Measurements from ENCODE around the gene TF.
A peak's percentile ranks its signal among the peaks of the same experiment; 100 is the strongest.

TF gene

DNA sequence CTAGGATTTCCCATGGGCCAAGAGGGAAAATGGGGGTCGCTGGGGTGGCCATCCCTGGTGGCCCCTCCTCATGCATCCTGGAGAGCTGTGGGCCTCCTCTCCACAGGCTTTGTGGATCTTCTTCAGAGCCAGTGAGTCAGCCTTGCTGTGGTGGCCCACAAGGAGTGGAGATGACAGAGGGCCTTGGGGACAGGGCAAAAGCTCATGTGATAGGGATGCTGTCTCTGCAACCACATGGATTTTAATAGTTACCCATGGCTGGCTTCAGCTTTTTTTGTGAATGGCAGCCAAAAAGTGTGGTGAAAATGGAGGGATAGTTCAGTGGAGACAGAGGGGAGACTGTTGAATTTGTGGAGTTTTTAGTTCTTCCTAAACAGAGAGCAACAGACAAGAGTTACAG lies 1.2 kb downstream of the TF start:
- DNase-seq (ENCODE audit: low spot score) = no peak

DNA sequence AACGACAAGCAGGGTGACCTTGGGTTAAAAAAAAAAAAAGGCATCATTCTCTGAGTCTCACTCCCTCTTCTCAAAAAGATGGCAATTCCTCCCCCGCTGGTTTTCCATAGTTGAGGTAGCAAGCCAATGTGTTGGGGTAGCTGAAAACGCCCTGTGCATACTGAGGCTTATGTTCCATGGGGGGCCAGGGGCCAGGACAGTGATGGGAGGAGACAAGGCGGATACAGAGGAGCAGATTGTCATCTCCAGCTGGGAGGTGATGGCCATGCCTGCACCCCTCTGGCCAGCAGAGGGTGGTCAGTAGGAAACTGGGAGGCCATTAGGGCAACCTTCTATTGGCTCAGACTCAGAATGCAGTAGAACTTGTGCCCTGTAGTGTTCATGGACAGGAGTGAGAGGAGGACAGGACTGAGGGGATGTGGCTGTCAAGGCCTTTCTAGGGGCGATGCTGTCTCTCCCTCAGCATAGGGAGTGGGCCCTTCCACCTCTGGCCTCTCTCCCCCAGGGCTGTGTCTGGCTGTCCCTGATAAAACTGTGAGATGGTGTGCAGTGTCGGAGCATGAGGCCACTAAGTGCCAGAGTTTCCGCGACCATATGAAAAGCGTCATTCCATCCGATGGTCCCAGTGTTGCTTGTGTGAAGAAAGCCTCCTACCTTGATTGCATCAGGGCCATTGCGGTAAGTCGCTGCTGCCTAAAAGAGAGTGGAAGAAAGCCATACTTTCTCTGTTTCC lies 1.9 kb downstream of the TF start:
- DNase-seq (ENCODE audit: low spot score) = peak; percentile 72

DNA sequence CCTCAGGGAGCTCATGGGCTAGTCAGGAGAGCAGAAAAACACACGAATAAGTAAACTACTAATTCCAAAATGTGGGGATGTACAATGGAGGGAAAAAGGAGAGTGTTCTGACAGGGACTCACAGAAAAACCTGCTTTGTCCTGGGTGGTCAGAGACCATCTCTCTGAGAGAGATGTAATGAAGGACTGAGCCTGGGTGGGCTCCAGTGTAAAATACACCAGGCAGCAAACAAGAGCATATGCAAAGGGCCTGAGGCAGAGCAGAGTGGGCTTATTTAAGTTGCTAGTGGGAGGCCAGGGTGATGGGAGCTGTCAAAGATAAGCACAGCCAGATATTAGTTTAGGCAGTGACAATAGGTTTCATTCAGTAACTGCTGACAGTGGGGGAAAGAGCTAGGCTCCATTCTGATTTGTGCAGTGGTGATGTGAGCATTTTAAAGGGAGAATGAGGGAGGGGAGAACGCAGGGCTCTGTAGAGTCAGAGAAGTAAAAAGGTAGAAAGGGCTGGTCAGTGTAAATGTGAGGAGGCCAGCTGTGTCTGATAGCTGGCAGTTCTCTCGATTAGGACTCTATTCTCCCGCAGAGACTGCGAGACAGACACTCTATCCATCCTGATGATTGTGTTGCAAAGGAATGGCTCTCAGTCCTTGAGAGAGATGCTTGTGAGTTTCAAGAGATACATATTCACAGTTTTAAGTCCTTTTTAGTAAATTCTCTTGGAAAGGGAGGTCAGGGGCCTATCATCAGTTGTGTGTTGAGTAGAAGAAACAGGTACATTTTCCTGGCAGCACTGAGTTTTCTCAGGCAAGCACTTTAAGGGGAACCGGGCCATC lies 3.5 kb downstream of the TF start:
- peak; percentile 56 for DNase-seq (ENCODE audit: low spot score)

DNA sequence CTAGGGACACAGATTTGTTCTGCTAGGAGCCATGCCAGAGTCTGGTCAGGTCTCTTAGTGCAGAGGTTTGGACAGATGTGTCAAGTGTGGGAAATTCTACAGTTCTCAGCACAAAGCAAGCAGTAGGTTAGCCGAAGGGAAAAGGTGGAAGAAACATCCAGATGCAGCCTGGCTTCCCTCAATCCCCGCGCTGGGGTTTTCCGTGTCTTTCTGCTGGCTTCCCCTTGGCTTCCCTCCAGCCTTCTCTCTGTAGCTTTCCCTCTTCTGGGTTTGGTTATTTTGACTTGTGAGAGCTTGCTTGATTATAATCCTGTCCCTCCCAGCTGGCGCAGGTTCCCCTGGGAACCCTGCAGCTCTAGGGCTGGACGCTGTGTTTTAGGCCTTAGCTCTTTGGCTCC lies 4.1 kb downstream of the TF start:
- peak; percentile 51 for DNase-seq (ENCODE audit: low spot score)

DNA sequence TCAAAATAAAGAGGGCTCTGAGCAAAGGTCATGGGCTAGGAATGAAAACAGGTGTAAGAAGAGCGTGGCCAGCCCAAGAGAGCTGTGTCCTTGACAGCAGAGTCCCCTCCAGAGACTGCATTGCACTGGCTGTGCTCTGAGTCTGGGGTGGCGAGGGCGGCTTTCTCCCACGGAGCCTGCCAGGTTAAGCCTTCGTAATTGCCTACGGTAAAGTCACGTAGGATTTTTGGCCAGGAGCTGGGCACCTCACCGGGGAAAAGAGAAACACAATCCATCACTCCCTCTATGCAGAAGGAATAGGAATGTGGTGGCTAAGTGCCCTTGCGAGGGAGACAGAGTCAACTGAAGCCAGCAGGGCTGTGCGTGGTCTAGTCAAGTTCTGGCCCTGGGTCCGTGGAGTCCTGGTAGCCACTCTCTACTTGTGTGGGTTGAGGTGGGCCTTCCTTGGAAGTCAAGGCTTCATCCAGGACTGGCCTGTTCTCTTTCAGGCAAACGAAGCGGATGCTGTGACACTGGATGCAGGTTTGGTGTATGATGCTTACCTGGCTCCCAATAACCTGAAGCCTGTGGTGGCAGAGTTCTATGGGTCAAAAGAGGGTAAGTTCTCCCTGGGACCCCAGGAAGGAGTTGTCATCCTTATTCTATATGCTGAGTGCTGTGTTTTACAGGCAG lies 7.0 kb downstream of the TF start:
- DNase-seq (ENCODE audit: low spot score) = no peak

DNA sequence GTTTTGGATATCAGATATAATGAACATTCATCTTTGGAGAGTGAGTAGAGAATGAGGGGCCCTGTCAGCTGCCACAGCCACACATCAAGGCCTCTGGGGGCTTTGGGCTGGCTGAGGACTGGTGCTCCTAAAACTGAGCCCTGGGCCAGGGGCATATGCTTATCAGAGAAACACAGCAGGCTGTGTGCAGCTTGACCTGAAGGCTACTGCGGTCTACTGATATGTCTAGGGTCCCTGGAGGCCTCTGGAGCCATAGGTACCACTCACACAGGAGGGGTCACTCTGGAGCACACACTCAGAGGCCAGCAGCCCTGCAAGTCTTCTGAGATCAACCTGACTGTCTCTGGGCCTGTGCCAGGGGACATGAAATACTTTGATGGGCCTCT lies 7.6 kb downstream of the TF start:
- no peak for DNase-seq (ENCODE audit: low spot score)

DNA sequence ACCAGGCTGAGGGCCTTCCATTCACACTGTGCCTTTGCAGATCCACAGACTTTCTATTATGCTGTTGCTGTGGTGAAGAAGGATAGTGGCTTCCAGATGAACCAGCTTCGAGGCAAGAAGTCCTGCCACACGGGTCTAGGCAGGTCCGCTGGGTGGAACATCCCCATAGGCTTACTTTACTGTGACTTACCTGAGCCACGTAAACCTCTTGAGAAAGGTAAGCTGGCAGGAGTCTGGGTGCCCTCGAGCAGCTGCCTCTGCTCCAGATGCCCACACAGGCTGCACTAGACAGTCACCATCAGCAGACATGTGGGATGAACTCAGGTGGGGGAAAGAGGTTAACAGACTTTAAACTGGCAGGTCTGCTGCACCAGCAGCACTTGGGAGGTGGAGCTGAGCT lies 8.3 kb downstream of the TF start:
- no peak for DNase-seq (ENCODE audit: low spot score)

DNA sequence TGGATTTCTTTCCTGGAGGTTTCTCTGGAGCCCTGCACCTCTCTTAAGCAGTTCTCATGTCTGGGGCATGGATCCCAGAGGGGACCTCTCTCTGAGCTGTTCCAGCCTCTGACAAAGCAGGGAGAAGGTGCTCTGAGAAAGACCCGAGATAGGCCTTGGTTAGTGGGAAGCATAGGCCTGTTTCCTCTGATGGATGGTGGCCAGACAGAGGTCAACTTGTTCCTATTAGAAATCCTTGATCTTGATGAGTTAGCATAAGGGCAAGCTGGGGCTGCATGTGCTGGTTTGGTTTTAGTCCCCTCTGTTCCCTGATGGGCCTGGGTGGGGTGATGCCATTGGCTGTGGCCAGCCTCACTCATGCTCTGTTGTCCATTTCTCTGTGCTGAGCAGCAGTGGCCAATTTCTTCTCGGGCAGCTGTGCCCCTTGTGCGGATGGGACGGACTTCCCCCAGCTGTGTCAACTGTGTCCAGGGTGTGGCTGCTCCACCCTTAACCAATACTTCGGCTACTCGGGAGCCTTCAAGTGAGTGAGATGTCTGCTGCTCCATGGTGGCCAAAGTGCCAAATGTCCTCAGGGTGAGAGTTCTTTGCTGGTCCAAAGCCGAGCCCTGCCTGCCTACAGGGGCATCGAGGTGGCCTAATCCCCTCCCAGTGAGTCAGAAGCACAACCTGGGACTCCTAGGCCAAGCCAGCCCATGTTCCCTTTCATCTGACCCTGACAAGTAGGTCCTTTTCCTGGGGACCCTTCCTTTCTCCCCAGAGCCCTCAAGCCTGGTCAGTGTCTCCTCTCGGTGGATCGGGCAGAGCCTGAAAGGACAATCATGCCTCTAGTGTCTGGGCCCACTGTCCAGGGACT lies 9.0 kb downstream of the TF start:
- no peak for DNase-seq (ENCODE audit: low spot score)

DNA sequence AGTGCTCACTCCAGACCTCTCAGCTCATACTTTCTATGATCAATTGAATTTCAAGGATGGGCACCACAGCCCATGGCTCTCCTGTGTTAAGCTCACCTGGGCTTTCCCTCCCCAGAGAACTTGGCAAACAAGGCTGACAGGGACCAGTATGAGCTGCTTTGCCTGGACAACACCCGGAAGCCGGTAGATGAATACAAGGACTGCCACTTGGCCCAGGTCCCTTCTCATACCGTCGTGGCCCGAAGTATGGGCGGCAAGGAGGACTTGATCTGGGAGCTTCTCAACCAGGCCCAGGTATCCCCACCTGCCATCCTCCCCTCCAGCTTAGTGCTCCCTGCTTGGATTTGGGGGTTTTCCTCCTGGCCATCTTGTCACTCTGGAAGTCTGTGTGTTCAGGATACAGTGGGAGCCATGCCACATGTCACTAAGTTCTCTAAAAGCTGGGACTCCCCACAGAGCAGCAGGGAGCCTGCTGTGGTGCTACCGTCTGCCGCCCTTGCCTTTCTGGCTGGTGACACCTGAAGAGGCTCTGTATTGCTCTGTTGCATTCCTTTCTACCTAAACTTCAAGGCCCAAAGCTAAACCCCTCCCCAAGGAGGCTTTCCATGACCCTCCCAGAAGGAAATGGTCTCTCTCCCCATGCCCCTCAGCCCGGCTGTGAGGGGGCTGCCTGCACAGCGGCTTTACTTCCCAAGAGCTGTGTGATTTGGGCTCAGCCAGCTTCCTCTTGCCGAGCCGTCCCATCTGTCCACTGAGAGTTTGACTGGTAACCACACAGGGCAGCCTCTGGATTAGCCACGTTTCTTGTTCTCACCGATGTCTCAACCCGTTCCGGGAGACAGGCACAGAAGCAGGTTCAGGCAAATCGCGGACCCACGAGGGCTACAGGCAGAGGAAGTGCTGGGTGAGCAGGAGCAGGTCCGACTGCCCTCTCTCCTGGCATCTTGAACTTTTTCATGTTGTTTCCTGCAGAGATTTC lies 10.8 kb downstream of the TF start:
- DNase-seq (ENCODE audit: low spot score) = no peak

DNA sequence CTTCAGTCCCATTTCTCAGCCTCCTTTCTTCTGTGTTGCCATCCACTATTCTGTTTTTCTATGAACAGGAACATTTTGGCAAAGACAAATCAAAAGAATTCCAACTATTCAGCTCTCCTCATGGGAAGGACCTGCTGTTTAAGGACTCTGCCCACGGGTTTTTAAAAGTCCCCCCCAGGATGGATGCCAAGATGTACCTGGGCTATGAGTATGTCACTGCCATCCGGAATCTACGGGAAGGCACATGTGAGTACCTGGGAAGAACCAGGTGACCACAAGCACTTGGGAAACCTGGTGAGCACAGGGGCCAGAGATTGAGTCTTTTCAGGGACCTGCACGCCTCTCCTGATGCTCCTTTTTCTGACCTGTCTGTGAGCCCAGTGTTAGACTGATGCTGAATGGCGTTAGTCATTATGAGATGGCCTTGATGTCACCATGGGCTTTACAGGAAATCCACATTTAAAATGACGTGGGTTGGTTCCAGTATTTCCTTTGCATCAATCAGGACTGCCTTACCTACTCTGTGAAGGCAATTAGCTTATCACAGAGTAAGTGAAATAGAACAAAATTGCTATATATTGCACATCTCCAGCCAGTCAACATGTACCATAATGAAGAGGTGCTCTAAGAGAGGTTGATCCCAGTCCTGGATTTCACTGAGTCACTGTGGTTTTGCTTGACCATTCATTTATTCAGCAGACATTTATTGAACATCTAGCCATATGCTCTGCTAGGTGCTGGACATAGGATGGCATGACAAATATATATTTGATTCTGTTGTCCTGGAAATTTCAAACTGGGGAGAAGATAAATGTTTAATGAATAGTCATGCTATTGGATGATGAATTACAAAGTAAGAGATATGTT lies 11.7 kb downstream of the TF start:
- DNase-seq (ENCODE audit: low spot score) = no peak

DNA sequence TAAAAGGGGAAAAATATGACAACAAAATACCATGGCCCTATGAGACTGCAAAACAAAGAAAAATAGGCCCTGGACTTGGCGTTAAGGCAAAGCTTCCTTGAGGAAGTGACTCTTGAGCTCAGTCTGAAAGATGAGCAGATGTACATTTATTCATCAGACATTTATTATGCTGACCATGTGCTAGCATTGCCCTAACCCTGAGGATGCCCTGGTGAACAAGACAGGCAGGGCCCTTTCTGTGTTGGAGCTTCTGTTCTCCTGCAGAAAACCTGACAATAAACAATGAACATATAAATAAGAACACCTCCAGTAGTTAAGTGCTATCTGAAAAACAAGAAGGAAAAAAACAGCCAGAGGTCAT lies 12.4 kb downstream of the TF start:
- DNase-seq (ENCODE audit: low spot score) = no peak

DNA sequence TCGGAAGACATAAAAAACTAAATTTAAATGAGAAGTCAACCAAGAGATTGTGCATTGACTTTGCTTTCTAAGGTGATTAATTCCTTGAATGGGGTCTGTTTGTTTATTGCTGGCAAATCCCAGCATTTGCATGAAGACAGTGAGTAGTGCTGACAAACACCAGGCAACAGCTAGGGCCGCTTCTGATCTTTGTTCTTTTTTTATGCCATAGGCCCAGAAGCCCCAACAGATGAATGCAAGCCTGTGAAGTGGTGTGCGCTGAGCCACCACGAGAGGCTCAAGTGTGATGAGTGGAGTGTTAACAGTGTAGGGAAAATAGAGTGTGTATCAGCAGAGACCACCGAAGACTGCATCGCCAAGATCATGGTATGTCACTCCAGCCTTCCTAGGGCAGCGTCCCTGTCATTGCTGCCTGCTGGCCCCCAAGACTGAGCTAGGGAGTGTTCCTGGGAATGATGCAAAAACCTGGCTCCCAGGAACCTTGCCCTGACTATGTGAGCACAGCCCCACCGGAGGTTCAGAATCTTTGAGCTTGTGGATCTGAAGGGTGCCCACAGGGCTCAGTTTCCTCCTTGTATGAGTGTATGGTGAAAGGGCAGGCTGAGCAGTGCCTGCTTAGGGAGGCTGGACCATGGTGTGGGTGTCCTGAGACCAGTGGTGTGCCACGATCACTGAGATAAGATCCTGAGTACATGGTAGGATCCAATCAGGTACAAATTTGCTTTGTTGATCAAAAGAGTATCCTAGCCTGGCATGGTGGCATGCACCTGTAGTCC lies 13.0 kb downstream of the TF start:
- no peak for DNase-seq (ENCODE audit: low spot score)

DNA sequence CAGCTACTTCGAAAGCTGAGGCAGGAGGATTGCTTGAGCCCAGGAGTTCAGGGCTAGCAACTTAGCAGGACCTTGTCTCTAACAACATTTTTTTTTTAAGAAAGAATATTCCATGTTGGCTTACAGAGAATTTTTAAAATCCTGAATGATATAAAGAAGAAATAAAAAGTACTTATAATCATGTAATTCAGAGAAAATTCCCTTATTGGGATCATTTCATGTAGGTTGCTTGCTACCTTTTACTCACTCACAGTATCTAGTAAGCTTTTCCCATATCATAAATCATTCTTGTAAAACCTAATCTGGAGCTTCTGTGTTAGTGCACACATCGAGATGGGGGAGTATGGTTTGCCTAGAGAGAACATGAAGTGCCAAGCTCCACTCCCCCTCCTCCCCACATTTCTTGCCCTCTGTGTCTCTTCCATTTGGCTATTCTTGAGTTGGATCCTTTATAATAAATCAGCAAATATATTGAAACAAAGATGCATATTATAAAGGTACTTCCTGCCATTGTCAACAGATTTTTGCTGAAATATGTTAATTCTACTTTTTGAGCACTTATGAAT lies 13.6 kb downstream of the TF start:
- DNase-seq (ENCODE audit: low spot score) = no peak

DNA sequence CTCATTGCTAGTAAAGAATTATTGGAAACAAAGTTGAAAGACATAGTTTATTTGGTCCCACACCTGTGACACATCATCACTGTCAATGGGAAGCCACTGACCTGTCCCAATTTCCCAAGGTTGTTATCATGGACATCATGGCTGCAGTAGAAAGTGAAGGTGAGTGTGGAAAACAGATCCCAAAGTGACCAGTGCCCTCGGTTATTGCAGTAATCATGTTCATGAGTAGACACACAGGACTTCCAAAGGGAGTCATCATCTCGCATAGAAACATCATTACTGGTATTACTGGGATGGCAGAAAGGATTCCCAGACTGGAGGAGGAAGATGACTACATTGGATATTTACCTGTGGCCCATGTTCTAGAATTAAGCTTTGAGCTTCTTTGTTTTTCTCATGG lies 14.7 kb downstream of the TF start:
- no peak for DNase-seq (ENCODE audit: low spot score)

DNA sequence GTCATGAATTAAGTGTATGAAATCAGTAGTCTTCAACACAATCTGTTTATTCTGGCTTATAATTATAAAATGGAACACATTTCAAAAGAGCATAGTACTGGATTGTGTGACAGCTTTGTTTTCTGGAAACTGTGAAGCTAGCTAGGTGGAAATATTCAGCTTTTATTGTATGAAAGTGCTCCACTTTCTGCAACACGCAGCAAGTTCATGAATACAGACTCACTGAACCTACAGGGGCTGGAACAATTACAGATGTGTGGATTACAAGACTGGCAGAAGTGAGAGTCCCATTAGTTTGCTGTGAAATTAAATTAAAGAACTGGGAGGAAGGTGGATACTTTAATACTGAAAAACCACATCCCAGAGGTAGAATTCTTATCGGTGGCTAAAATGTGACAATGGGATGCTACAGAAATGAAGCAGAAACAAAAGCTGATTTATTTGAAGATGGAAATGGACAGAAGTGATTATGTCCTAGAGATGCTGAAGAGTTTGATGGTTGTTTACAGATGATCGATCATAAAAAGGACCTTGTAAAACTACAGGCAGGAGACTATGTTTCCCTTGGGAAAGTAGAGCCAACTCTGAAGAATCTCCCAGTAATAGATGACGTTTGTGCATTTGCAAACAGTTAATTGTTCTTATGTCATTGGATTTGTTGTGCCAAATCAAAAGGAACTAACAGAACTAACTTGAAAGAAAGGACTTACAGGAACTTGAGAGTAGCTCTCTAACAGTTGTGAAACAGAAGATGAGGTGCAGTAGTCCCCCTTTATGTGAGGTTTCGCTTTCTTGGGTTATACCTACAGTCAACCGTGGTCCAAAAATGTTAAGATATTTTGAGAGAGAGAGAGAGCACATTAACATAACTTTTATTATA lies 15.7 kb downstream of the TF start:
- DNase-seq (ENCODE audit: low spot score) = no peak

DNA sequence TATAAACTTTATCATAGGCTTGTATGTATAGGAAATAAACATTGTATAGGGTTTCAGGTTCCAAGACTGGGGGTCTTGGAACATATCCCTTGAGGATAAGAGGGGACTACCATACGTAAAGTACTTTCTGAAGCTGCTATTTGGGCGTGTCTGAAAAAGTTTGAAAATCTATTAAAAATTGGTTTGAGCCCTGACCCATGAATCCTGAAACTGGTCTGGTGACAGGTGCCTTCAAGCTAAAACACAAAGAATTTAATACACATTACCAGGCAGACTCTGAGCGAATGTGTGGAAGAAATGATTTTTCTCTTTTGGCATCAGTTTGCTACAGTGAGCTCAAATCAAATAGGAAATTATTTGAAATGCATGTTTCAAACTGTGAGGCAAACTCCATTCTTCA lies 16.3 kb downstream of the TF start:
- no peak for DNase-seq (ENCODE audit: low spot score)

DNA sequence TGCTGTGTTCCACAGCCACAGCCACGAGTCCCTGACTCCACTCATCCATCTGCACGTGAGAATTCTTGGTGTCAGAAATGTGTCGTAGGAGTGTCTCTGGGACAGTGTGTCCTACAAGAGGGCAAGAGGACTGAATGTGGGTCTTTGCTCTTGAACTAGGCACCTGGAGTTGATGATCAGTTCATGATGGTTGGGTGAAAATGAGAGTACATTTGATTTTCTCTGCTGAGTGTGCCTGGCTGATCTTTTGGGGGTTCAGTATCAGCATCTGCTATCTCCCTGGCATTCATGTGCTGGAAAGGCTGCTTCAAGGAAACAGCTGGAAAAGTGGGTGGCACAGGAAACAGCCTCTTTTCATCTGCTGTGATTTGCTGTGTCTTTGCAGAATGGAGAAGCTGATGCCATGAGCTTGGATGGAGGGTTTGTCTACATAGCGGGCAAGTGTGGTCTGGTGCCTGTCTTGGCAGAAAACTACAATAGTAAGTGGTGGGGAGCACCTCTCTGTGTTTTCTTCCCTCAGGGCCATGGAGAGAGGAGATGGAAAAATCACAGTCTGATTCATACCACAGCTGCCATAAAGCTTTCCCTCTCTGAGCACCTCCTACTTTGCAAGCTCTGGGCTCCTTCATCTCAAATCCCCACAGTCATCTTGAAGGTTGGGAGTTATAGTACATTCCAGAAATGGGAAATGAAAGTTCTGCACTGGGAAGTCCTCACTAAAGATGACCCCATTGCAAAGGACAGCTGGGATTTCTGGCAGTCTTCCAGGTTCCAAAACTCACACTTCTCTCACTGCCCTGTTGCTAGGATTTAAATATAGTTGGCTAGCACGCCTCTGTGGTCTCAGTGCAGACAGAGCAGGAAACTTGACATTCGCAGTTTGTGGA lies 17.8 kb downstream of the TF start:
- DNase-seq (ENCODE audit: low spot score) = peak; percentile 45
